ENCODE data around the gene SCN9A.
"Not testable (repeated sequence)": the region's sequence is repeated elsewhere in the genome, so short reads cannot be mapped to it uniquely, and the experiment has no call there.

The SCN9A gene

GRCh38 chr2:166373951-166374350 lies 1.8 kb downstream of the SCN9A start:
- peak; percentile 6 to 76 (median 62) for DNase-seq

GRCh38 chr2:166373539-166373938 lies 2.2 kb downstream of the SCN9A start:
- no peak for DNase-seq

GRCh38 chr2:166373105-166373504 lies 2.6 kb downstream of the SCN9A start:
- peak in 1 of 3 experiments; percentile 1 for DNase-seq

GRCh38 chr2:166372046-166372445 lies 3.7 kb downstream of the SCN9A start:
- no peak for DNase-seq

GRCh38 chr2:166365803-166366420 lies 9.8 kb downstream of the SCN9A start:
- DNase-seq, result no peak

GRCh38 chr2:166365239-166365638 lies 10.5 kb downstream of the SCN9A start:
- DNase-seq, result no peak

GRCh38 chr2:166364476-166365161 lies 11.1 kb downstream of the SCN9A start:
- DNase-seq, result no peak

- peak in 2 of 3 experiments; percentile 4 to 6 for DNase-seq
Observed at GRCh38 chr2:166361351-166362153, 14.2 kb downstream of the SCN9A start.

- DNase-seq, result no peak
Observed at GRCh38 chr2:166360906-166361305, 14.8 kb downstream of the SCN9A start.

GRCh38 chr2:166360426-166360825 lies 15.3 kb downstream of the SCN9A start:
- DNase-seq, result no peak

- DNase-seq, result not testable (repeated sequence)
Observed at GRCh38 chr2:166357950-166358321, 17.8 kb downstream of the SCN9A start.

- DNase-seq, result no peak
Observed at GRCh38 chr2:166357068-166357949, 18.4 kb downstream of the SCN9A start.

GRCh38 chr2:166351319-166351718 lies 24.4 kb downstream of the SCN9A start:
- DNase-seq, result no peak

GRCh38 chr2:166350525-166350924 lies 25.2 kb downstream of the SCN9A start:
- DNase-seq, result no peak

GRCh38 chr2:166344286-166345113 lies 31.2 kb downstream of the SCN9A start:
- DNase-seq, result peak in 1 of 3 experiments; percentile 1

- DNase-seq, result peak; percentile 13 to 58 (median 57)
Observed at GRCh38 chr2:166343467-166343866, 32.3 kb downstream of the SCN9A start.

- DNase-seq, result no peak
Observed at GRCh38 chr2:166341426-166341825, 34.3 kb downstream of the SCN9A start.

GRCh38 chr2:166338831-166339339 lies 36.9 kb downstream of the SCN9A start:
- DNase-seq, result no peak

GRCh38 chr2:166337932-166338331 lies 37.8 kb downstream of the SCN9A start:
- DNase-seq, result no peak

- no peak for DNase-seq
Observed at GRCh38 chr2:166335284-166335683, 40.5 kb downstream of the SCN9A start.

GRCh38 chr2:166334805-166335204 lies 40.9 kb downstream of the SCN9A start:
- peak in 1 of 3 experiments; percentile 30 for DNase-seq

GRCh38 chr2:166333801-166334200 lies 41.9 kb downstream of the SCN9A start:
- peak in 1 of 3 experiments; percentile 0 for DNase-seq
